HG03175 (cell line): Measurements from ENCODE around the gene ZNRF3.
A peak's percentile ranks its signal among the peaks of the same experiment; 100 is the strongest.

Experiments used
- ATAC-seq: cut with Tn5 transposase; IDR thresholded peaks from one replicate; pipeline ENCODE4 v1.9.1; 2021; ENCODE audit warnings: mild to moderate bottlenecking, moderate library complexity; ENCODE audit not compliant: unreplicated experiment

ZNRF3 gene

GRCh38 chr22:28949788-28950187 is 66.4 kb downstream of the ZNRF3 start:
- ATAC-seq = no peak

GRCh38 chr22:28950617-28951411 is 67.4 kb downstream of the ZNRF3 start:
- ATAC-seq = no peak

- no peak for ATAC-seq
These were observed 68.2 kb downstream of the ZNRF3 start for GRCh38 chr22:28951530-28951929.

- ATAC-seq = no peak
These were observed 68.7 kb downstream of the ZNRF3 start for GRCh38 chr22:28951969-28952521.

- ATAC-seq = no peak
These were observed 69.5 kb downstream of the ZNRF3 start for GRCh38 chr22:28952857-28953256.

- ATAC-seq = no peak
These were observed 70.0 kb downstream of the ZNRF3 start for GRCh38 chr22:28953403-28953802.

- no peak for ATAC-seq
These were observed 70.9 kb downstream of the ZNRF3 start for GRCh38 chr22:28953976-28954880.

GRCh38 chr22:28955817-28956216 is 72.4 kb downstream of the ZNRF3 start:
- peak; percentile 82 for ATAC-seq

- ATAC-seq = no peak
These were observed 73.1 kb downstream of the ZNRF3 start for GRCh38 chr22:28956506-28956905.

GRCh38 chr22:28958611-28959010 is 75.2 kb downstream of the ZNRF3 start:
- no peak for ATAC-seq

GRCh38 chr22:28962042-28962554 is 78.7 kb downstream of the ZNRF3 start:
- no peak for ATAC-seq

- ATAC-seq = no peak
These were observed 80.0 kb downstream of the ZNRF3 start for GRCh38 chr22:28963362-28963761.

GRCh38 chr22:28967163-28967665 is 83.8 kb downstream of the ZNRF3 start:
- ATAC-seq = no peak

GRCh38 chr22:28967969-28968368 is 84.6 kb downstream of the ZNRF3 start:
- no peak for ATAC-seq

GRCh38 chr22:28969401-28970168 is 86.2 kb downstream of the ZNRF3 start:
- ATAC-seq = no peak

GRCh38 chr22:28973352-28973751 is 90.0 kb downstream of the ZNRF3 start:
- no peak for ATAC-seq

- no peak for ATAC-seq
These were observed 93.7 kb downstream of the ZNRF3 start for GRCh38 chr22:28977060-28977459.

GRCh38 chr22:28977481-28977971 is 94.2 kb downstream of the ZNRF3 start:
- ATAC-seq = no peak

- ATAC-seq = no peak
These were observed 94.8 kb downstream of the ZNRF3 start for GRCh38 chr22:28978158-28978557.
